Keratinocyte (primary cell): Measurements from ENCODE around the gene GLT8D2. TPM values are rescaled to one million over a fixed set of nuclear protein-coding genes. Genes with fewer than 3 reads are reported as not detected.
"Not testable (repeated sequence)": the region's sequence is repeated elsewhere in the genome, so short reads cannot be mapped to it uniquely, and the experiment has no call there.

ENCODE experiments used
- DNase-seq: peaks from one replicate; pipeline ENCODE4 v3.0.0-alpha.2; 2011; ENCODE audit warnings: low read depth, missing footprints, low spot score
- FAIRE-seq: peaks from 2 replicates; lab custom pipeline; 2011; peaks lifted over from hg19 to GRCh38; lab: Jason Lieb, UNC
- H2AFZ ChIP-seq: 2 replicates; pipeline ENCODE4 v1.6.0; 2012; ENCODE audit warnings: low read length, control low read depth, inconsistent platforms; ENCODE audit not compliant: control insufficient read depth
- H3K27ac ChIP-seq: 2 replicates; pipeline ENCODE4 v1.5.1; 2011; ENCODE audit warnings: low read length; ENCODE audit not compliant: control insufficient read depth, insufficient read depth
- H3K27me3 ChIP-seq: 3 replicates; pipeline ENCODE4 v1.6.0; 2011; ENCODE audit warnings: low read length; ENCODE audit not compliant: control insufficient read depth, insufficient read depth; ENCODE audit errors: extremely low read depth
- H3K36me3 ChIP-seq, 2 experiments: 2 replicates in 1 of 2; 3 replicates in 1 of 2; pipeline ENCODE4 v1.5.1; 2011; ENCODE audit warnings: low read length in 2 of 2, mild to moderate bottlenecking in 1 of 2; ENCODE audit not compliant: control insufficient read depth in 2 of 2, insufficient read depth in 2 of 2; ENCODE audit errors: extremely low read depth in 1 of 2
- H3K4me1 ChIP-seq: 3 replicates; pipeline ENCODE4 v1.5.1; 2011; ENCODE audit warnings: low read length; ENCODE audit not compliant: control insufficient read depth, insufficient read depth; ENCODE audit errors: extremely low read depth
- H3K4me2 ChIP-seq: 3 replicates; pipeline ENCODE4 v1.6.0; 2011; ENCODE audit warnings: low read depth, low read length; ENCODE audit not compliant: control insufficient read depth, insufficient read depth; ENCODE audit errors: extremely low read depth
- H3K4me3 ChIP-seq, 3 experiments: fragments of 200-600 bp in 1 of 3; sonication (generic) in 1 of 3; 2 replicates in 2 of 3; 3 replicates in 1 of 3; pipeline ENCODE4 v1.5.1; 2011 to 2016; ENCODE audit warnings: low read length in 3 of 3, mild to moderate bottlenecking in 3 of 3, control low read depth in 2 of 3, inconsistent platforms in 1 of 3, low read depth in 1 of 3, mixed read lengths in 1 of 3, mixed run types in 1 of 3, moderate library complexity in 1 of 3; ENCODE audit not compliant: control insufficient read depth in 2 of 3, insufficient read depth in 2 of 3; ENCODE audit errors: extremely low read depth in 1 of 3
- H3K79me2 ChIP-seq: 2 replicates; pipeline ENCODE4 v1.6.0; 2012; ENCODE audit warnings: low read length; ENCODE audit not compliant: control insufficient read depth, insufficient read depth
- H3K9ac ChIP-seq: 3 replicates; pipeline ENCODE4 v1.6.0; 2011; ENCODE audit warnings: low read length; ENCODE audit not compliant: control insufficient read depth, insufficient read depth; ENCODE audit errors: extremely low read depth
- H3K9me1 ChIP-seq: 3 replicates; pipeline ENCODE4 v1.6.0; 2011; ENCODE audit warnings: low read length; ENCODE audit not compliant: control insufficient read depth, insufficient read depth; ENCODE audit errors: extremely low read depth
- H3K9me3 ChIP-seq: 2 replicates; pipeline ENCODE4 v1.5.1; 2012; ENCODE audit warnings: low read depth, low read length; ENCODE audit not compliant: control insufficient read depth
- H4K20me1 ChIP-seq: 3 replicates; pipeline ENCODE4 v1.6.0; 2011; ENCODE audit warnings: low read length; ENCODE audit not compliant: control insufficient read depth, insufficient read depth; ENCODE audit errors: extremely low read depth
- EZH2 ChIP-seq: IDR thresholded peaks from one replicate; pipeline ENCODE4 v1.6.1; 2012; ENCODE audit warnings: inconsistent platforms, mild to moderate bottlenecking, low read length, moderate library complexity
- dilution Hi-C: fragments of 300-500 bp; cut with MboI; formaldehyde crosslinking; loops from one replicate; pipeline ENCODE4 v1.7.0; 2020; ENCODE audit warnings: low sequenced_read_pairs; ENCODE audit not compliant: extremely low pct_ligation_motif_present
- polyA plus RNA-seq, 5 experiments: library from polyadenylated mRNA; depleted of rRNA in 3 of 5; stranded (reverse) in 3 of 5; stranded (forward) in 1 of 5; unstranded in 1 of 5; fragments of >200 nt; gene quantifications; 1 replicate in 1 of 5; 2 replicates in 3 of 5; 3 replicates in 1 of 5; pipeline versions ENCODE4 v1.2.1 to v1.2.3, GENCODE V29; 2011 to 2012; ENCODE audit warnings: missing spikeins in 2 of 5, low read depth in 1 of 5, low replicate concordance in 1 of 5
- TF ChIP-seq, protein P1 (sequence below), 3 experiments: IDR thresholded peaks in 1 of 3; conservative IDR thresholded peaks in 1 of 3; optimal IDR thresholded peaks in 1 of 3; 2 replicates in 2 of 3; 3 replicates in 1 of 3; pipeline versions ENCODE3 to v1.5.1; 2011; ENCODE audit warnings: low read length in 3 of 3, mild to moderate bottlenecking in 3 of 3, moderate library complexity in 2 of 3, control low read depth in 1 of 3, inconsistent platforms in 1 of 3; ENCODE audit not compliant: insufficient read depth in 2 of 3; ENCODE audit errors: extremely low read depth in 1 of 3

GLT8D2 gene
- polyA plus RNA-seq, 1 donor (not counting 4 experiments of a cell fraction or from before 2014, with no cell fraction given) = 1.4 TPM

DNA sequence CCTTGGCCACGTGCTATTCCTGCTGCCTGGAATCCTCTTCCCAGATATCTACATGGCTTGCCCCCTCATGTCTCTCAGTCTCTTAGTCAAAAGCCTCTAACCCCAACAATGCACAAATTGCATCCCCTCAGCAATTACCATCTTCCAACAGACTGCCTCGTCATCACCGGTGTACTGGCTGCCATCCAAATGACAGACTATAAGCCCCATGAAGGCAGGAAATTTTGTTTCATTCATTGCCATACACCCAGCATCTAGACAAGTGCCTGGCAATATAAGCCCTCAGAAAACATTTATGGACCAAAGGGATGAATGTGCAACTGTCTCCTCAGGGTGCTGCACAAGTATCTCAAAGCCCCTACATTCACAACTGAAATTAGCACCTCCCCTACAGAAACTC, 5.8 kb downstream of the GLT8D2 start:
- dilution Hi-C loops = no loop called here
- H3K9ac ChIP-seq = no peak overlapping the region
- no peak overlapping the region for H3K27ac ChIP-seq

GRCh38 chr12:104042580-104042979, 7.4 kb downstream of the GLT8D2 start:
- no peaks in the 10 kb centered on the region for H4K20me1 ChIP-seq
- TF ChIP-seq, protein P1, sequence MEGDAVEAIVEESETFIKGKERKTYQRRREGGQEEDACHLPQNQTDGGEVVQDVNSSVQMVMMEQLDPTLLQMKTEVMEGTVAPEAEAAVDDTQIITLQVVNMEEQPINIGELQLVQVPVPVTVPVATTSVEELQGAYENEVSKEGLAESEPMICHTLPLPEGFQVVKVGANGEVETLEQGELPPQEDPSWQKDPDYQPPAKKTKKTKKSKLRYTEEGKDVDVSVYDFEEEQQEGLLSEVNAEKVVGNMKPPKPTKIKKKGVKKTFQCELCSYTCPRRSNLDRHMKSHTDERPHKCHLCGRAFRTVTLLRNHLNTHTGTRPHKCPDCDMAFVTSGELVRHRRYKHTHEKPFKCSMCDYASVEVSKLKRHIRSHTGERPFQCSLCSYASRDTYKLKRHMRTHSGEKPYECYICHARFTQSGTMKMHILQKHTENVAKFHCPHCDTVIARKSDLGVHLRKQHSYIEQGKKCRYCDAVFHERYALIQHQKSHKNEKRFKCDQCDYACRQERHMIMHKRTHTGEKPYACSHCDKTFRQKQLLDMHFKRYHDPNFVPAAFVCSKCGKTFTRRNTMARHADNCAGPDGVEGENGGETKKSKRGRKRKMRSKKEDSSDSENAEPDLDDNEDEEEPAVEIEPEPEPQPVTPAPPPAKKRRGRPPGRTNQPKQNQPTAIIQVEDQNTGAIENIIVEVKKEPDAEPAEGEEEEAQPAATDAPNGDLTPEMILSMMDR (optimal IDR thresholded peaks at IDR 0.05 in 1 of 3, IDR thresholded peaks at IDR 0.05 in 1 of 3, conservative IDR thresholded peaks at IDR 0.05 in 1 of 3; ENCODE audit: extremely low read depth in 1 of 3, insufficient read depth in 2 of 3, low read length in 3 of 3) = no peak
- no peak for TF ChIP-seq EZH2
- H3K9ac ChIP-seq = no peak overlapping the region
- dilution Hi-C loops = no loop called here
- no peak overlapping the region for H3K4me2 ChIP-seq
- no peaks in the 10 kb centered on the region for H3K36me3 ChIP-seq
- H3K9me3 ChIP-seq = no peaks in the 10 kb centered on the region
- H3K79me2 ChIP-seq = no peaks in the 10 kb centered on the region
- no peak overlapping the region for H3K27ac ChIP-seq
- H2AFZ ChIP-seq = no peak overlapping the region
- H3K9me1 ChIP-seq = no peaks in the 10 kb centered on the region
- H3K4me1 ChIP-seq = no peaks in the 10 kb centered on the region
- no peaks in the 10 kb centered on the region for H3K27me3 ChIP-seq
- H3K4me3 ChIP-seq = no peak overlapping the region
- FAIRE-seq = no peak
- no peak for DNase-seq

More for the DNA sequence above, 5.8 kb downstream of the GLT8D2 start:
- TF ChIP-seq, protein P1 (optimal IDR thresholded peaks at IDR 0.05 in 1 of 3, IDR thresholded peaks at IDR 0.05 in 1 of 3, conservative IDR thresholded peaks at IDR 0.05 in 1 of 3; ENCODE audit: extremely low read depth in 1 of 3, insufficient read depth in 2 of 3, low read length in 3 of 3) = no peak
- no peak for TF ChIP-seq EZH2
- Histone ChIP-seq H3K9me1 (no peaks in the 10 kb centered on the region), H3K9me3 (no peaks in the 10 kb centered on the region), H3K27me3 (no peaks in the 10 kb centered on the region), H3K4me1 (peaks cover 3% of the 10 kb centered on the region), H3K4me3 (no peak overlapping the region), H4K20me1 (no peaks in the 10 kb centered on the region), H3K36me3 (no peaks in the 10 kb centered on the region), H3K4me2 (no peak overlapping the region), H3K79me2 (no peaks in the 10 kb centered on the region), H2AFZ (no peak overlapping the region)
- FAIRE-seq (no peak), DNase-seq (no peak)

GRCh38 chr12:104039769-104040168, 10.2 kb downstream of the GLT8D2 start:
- H3K4me2 ChIP-seq, H3K79me2 ChIP-seq, dilution Hi-C loops, H3K36me3 ChIP-seq, H3K4me3 ChIP-seq, H3K9me3 ChIP-seq, H2AFZ ChIP-seq, H4K20me1 ChIP-seq, DNase-seq, H3K27ac ChIP-seq, FAIRE-seq, H3K9ac ChIP-seq, H3K9me1 ChIP-seq, H3K27me3 ChIP-seq, H3K4me1 ChIP-seq: not testable (repeated sequence)

DNA sequence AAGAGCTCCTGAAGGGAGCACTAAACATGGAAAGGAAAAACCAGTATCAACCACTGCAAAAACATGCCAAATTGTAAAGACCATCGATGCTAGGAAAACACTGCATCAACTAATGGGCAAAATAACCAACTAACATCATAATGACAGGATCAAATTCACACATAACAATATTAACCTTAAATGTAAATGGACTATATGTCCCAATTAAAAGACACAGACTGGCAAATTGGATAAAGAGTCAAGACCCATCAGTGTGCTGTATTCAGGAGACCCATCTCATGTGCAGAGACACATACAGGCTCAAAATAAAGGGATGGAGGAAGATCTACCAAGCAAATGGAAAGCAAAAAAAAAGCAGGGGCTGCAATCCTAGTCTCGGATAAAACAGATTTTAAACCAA, 13.8 kb downstream of the GLT8D2 start:
- H3K27ac ChIP-seq, H3K9me1 ChIP-seq, H3K79me2 ChIP-seq, H3K36me3 ChIP-seq, H4K20me1 ChIP-seq, H3K4me1 ChIP-seq, H2AFZ ChIP-seq, H3K4me2 ChIP-seq, H3K9me3 ChIP-seq, H3K4me3 ChIP-seq, H3K9ac ChIP-seq, DNase-seq, FAIRE-seq, dilution Hi-C loops, H3K27me3 ChIP-seq: not testable (repeated sequence)
